H9 (cell line): ENCODE results near the gene GATA3. TPM values are rescaled to one million over a fixed set of nuclear protein-coding genes. Genes with fewer than 3 reads are reported as not detected.
A peak's percentile ranks its signal among the peaks of the same experiment; 100 is the strongest.

Experiments
- DNase-seq: peaks from one replicate; pipeline ENCODE4 v3.0.0-alpha.2; 2017
- H2AFZ ChIP-seq: one replicate; pipeline ENCODE4 v1.6.1; 2013; ENCODE audit warnings: mild to moderate bottlenecking, low read length, control low read depth, moderate library complexity
- H2AK5ac ChIP-seq: 2 replicates; pipeline ENCODE4 v1.6.1; 2013; ENCODE audit warnings: low read length, control low read depth, mixed read lengths; ENCODE audit not compliant: insufficient read length
- H2BK120ac ChIP-seq: one replicate; pipeline ENCODE4 v1.6.1; 2013; ENCODE audit warnings: low read depth, mild to moderate bottlenecking, low read length, control low read depth, inconsistent platforms; ENCODE audit not compliant: poor library complexity, severe bottlenecking
- H2BK12ac ChIP-seq: 2 replicates; pipeline ENCODE4 v1.6.1; 2013; ENCODE audit warnings: low read length, control low read depth, mixed read lengths, low read depth; ENCODE audit not compliant: insufficient read length
- H2BK15ac ChIP-seq: 2 replicates; pipeline ENCODE4 v1.6.1; 2013; ENCODE audit warnings: low read depth, low read length, control low read depth
- H2BK20ac ChIP-seq: one replicate; pipeline ENCODE4 v1.6.1; 2013; ENCODE audit warnings: low read depth, mild to moderate bottlenecking, low read length, control low read depth, inconsistent platforms; ENCODE audit not compliant: poor library complexity, severe bottlenecking
- H2BK5ac ChIP-seq: 2 replicates; pipeline ENCODE4 v1.6.1; 2013; ENCODE audit warnings: low read length, control low read depth, mixed read lengths; ENCODE audit not compliant: insufficient read length
- H3K14ac ChIP-seq: 2 replicates; pipeline ENCODE4 v1.6.1; 2013; ENCODE audit warnings: low read length, control low read depth; ENCODE audit not compliant: insufficient read depth
- H3K18ac ChIP-seq: 2 replicates; pipeline ENCODE4 v1.6.1; 2013; ENCODE audit warnings: low read depth, mild to moderate bottlenecking, mixed read lengths, low read length, control low read depth; ENCODE audit not compliant: insufficient read length
- H3K23ac ChIP-seq: 2 replicates; pipeline ENCODE4 v1.6.1; 2013; ENCODE audit warnings: low read length, control low read depth, mixed read lengths, low read depth; ENCODE audit not compliant: insufficient read length
- H3K23me2 ChIP-seq: 2 replicates; pipeline ENCODE4 v1.6.1; 2013; ENCODE audit warnings: low read depth, mild to moderate bottlenecking, mixed read lengths, low read length, control low read depth; ENCODE audit not compliant: insufficient read length, poor library complexity, severe bottlenecking
- H3K27ac ChIP-seq: 2 replicates; pipeline ENCODE4 v1.5.1; 2013; ENCODE audit warnings: low read length, control low read depth, mixed read lengths, low read depth; ENCODE audit not compliant: insufficient read length
- H3K27me3 ChIP-seq: 2 replicates; pipeline ENCODE4 v1.6.1; 2013; ENCODE audit warnings: low read length, control low read depth, inconsistent platforms; ENCODE audit not compliant: insufficient read depth
- H3K4ac ChIP-seq: 2 replicates; pipeline ENCODE4 v1.6.1; 2013; ENCODE audit warnings: low read depth, mild to moderate bottlenecking, control low read depth, inconsistent platforms, low read length, moderate library complexity
- H3K4me1 ChIP-seq: 2 replicates; pipeline ENCODE4 v1.6.1; 2013; ENCODE audit warnings: low read length, control low read depth, inconsistent platforms; ENCODE audit not compliant: insufficient read depth
- H3K4me2 ChIP-seq: 2 replicates; pipeline ENCODE4 v1.6.1; 2013; ENCODE audit warnings: low read length, control low read depth, mixed read lengths; ENCODE audit not compliant: insufficient read length, insufficient read depth
- H3K56ac ChIP-seq: 2 replicates; pipeline ENCODE4 v1.6.1; 2013; ENCODE audit warnings: low read depth, mild to moderate bottlenecking, mixed read lengths, low read length, control low read depth; ENCODE audit not compliant: insufficient read length
- H3K79me1 ChIP-seq: 2 replicates; pipeline ENCODE4 v1.6.1; 2013; ENCODE audit warnings: low read depth, mild to moderate bottlenecking, moderate library complexity, low read length, control low read depth, inconsistent platforms; ENCODE audit not compliant: insufficient read depth, poor library complexity, severe bottlenecking
- H3K79me2 ChIP-seq: 2 replicates; pipeline ENCODE4 v1.6.1; 2013; ENCODE audit warnings: low read length, control low read depth, inconsistent platforms; ENCODE audit not compliant: insufficient read depth
- H3K9ac ChIP-seq: 2 replicates; pipeline ENCODE4 v1.6.1; 2013; ENCODE audit warnings: low read length, control low read depth, mixed read lengths; ENCODE audit not compliant: insufficient read length; ENCODE audit errors: extremely low read depth
- H3K9me3 ChIP-seq: one replicate; pipeline ENCODE4 v1.6.1; 2013; ENCODE audit warnings: low read depth, low read length, inconsistent platforms; ENCODE audit not compliant: control insufficient read depth
- H3T11ph ChIP-seq: one replicate; pipeline ENCODE4 v1.6.1; 2013; ENCODE audit warnings: mild to moderate bottlenecking, low read length, control low read depth, inconsistent platforms
- H4K20me1 ChIP-seq: one replicate; pipeline ENCODE4 v1.6.1; 2013; ENCODE audit not compliant: control insufficient read depth, insufficient read length, insufficient read depth
- H4K5ac ChIP-seq: 2 replicates; pipeline ENCODE4 v1.6.1; 2013; ENCODE audit warnings: low read depth, mild to moderate bottlenecking, mixed read lengths, low read length, control low read depth; ENCODE audit not compliant: insufficient read length
- H4K8ac ChIP-seq: replicated peaks from 2 replicates; pipeline ENCODE4 v1.6.1; 2013; ENCODE audit warnings: low read length, control low read depth, mixed read lengths, low read depth; ENCODE audit not compliant: insufficient read length
- H4K91ac ChIP-seq: 2 replicates; pipeline ENCODE4 v1.6.1; 2013; ENCODE audit warnings: low read depth, mild to moderate bottlenecking, moderate library complexity, mixed read lengths, low read length, control low read depth; ENCODE audit not compliant: insufficient read length
- H3K27ac Mint-ChIP-seq, 3 experiments: 2 replicates in 2 of 3; 3 replicates in 1 of 3; pipeline ENCODE4 v1.8.0; 2020 to 2021; ENCODE audit warnings: mixed read lengths in 3 of 3, mild to moderate bottlenecking in 1 of 3, moderate library complexity in 1 of 3
- H3K27me3 Mint-ChIP-seq: 2 replicates; pipeline ENCODE4 v1.8.0; 2021; ENCODE audit warnings: low read depth, mild to moderate bottlenecking, moderate library complexity, mixed read lengths
- H3K36me3 Mint-ChIP-seq, 3 experiments: 2 replicates in 2 of 3; 3 replicates in 1 of 3; pipeline ENCODE4 v1.8.0; 2020 to 2021; ENCODE audit warnings: low read depth in 3 of 3, mixed read lengths in 3 of 3; ENCODE audit not compliant: insufficient read depth in 1 of 3
- H3K4me1 Mint-ChIP-seq, 2 experiments: 2 replicates each; pipeline ENCODE4 v1.8.0; 2020; ENCODE audit warnings: mixed read lengths in 2 of 2
- H3K4me3 Mint-ChIP-seq, 2 experiments: 2 replicates in 1 of 2; 3 replicates in 1 of 2; pipeline ENCODE4 v1.8.0; 2020 to 2021; ENCODE audit warnings: mild to moderate bottlenecking in 2 of 2, mixed read lengths in 2 of 2, moderate library complexity in 1 of 2
- H3K9me3 Mint-ChIP-seq, 2 experiments: 2 replicates in 1 of 2; 3 replicates in 1 of 2; pipeline ENCODE4 v1.8.0; 2020; ENCODE audit warnings: mild to moderate bottlenecking in 2 of 2, mixed read lengths in 2 of 2, moderate library complexity in 1 of 2
- WGBS: extraction: QIAGEN DNeasy Blood & Tissue Kit; methylation state at CpG from one replicate; pipeline ENCODE4 v1.1.7; 2013; ENCODE audit warnings: missing lambda C conversion rate, low lambda C conversion rate, mixed read lengths; ENCODE audit not compliant: insufficient read length; ENCODE audit errors: extremely low coverage; 5-methylcytosine and 5-hydroxymethylcytosine counted together
- total RNA-seq: library from RNA; stranded (reverse); gene quantifications from 2 replicates; pipeline ENCODE4 v1.2.1, GENCODE V29; 2021
- TF ChIP-seq, protein P1 (sequence below): fragments of 200-600 bp; sonication (generic); conservative IDR thresholded peaks from 3 replicates; pipeline ENCODE4 v1.8.0; 2021; ENCODE audit warnings: antibody characterized with exemption, mild to moderate bottlenecking

The GATA3 gene
- total RNA-seq, 1 experiment from 2014 or later, result 0.31 TPM

DNA sequence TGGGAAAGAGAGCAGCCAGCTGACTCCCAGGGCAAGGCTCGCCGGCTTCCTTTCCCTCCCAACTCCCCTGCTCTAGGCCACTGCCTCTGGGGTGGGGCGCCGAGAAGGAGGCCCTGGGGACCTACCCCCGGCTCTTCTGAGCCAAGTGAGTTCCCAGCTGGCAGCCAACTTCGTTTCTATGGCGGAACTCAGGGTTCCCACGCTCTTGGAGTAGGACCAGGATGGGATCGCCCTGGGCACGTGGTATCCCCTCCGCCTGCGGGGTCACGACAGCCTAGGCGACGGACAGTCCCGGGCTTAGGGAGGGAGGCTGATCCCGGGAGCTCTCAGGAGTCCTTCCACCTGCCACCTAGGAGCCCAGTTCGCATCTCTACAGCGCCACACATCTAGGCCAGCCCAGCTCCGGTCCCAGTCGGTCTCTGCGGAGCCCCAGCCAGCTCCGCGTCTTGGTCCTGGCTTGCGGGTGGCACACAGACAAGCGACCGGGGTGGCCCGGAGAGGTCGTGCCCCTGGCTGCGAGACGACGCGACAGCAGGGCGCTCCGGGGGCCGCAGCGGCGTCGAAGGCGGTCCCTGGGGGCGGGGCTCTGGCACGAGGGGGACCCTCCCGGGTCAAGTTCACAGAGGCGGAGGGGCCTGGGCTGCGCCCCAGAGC is 20.5 kb upstream of the GATA3 start:
- Histone ChIP-seq H3K14ac (no peak overlapping the region), H3K9me3 (no peaks in the 10 kb centered on the region), H3K79me1 (no peaks in the 10 kb centered on the region), H4K91ac (no peak overlapping the region), H3K4me1 (peaks cover 5% of the 10 kb centered on the region; the same call in 1 of the 2 replicates), H3K79me2 (no peaks in the 10 kb centered on the region), H3K9ac (no peak overlapping the region), H2AFZ (no peak overlapping the region), H3K18ac (no peak overlapping the region), H2BK5ac (no peak overlapping the region), H3K27ac (no peak overlapping the region), H2BK120ac (no peak overlapping the region), H3K4me2 (peak overlapping the region; percentile 46), H3K27me3 (peaks cover 63% of the 10 kb centered on the region), H3K23me2 (peaks cover 2% of the 10 kb centered on the region), H3K23ac (no peak overlapping the region), H2BK20ac (no peak overlapping the region), H4K5ac (no peak overlapping the region), H4K8ac (no peak overlapping the region), H2BK12ac (no peak overlapping the region), H3K4ac (no peak overlapping the region), H2BK15ac (no peak overlapping the region), H3K56ac (no peak overlapping the region), H2AK5ac (no peak overlapping the region), H3T11ph (no peak overlapping the region), H4K20me1 (no peaks in the 10 kb centered on the region)
- Mint-ChIP-seq H3K9me3 (peaks cover 3 to 18% of the 10 kb centered on the region in 2 experiments), H3K27ac (no peak overlapping the region), H3K4me3 (peak overlapping the region in 1 of 2 experiments; percentile 77; a peak in 3 of 5 replicates), H3K36me3 (no peaks in the 10 kb centered on the region; a peak in 1 of 7 replicates), H3K4me1 (peaks cover 9 to 26% of the 10 kb centered on the region in 2 experiments), H3K27me3 (peaks cover 96% of the 10 kb centered on the region)
- no CpG with 5 or more reads among the region's 45 CpGs for WGBS
- TF ChIP-seq, protein P1, sequence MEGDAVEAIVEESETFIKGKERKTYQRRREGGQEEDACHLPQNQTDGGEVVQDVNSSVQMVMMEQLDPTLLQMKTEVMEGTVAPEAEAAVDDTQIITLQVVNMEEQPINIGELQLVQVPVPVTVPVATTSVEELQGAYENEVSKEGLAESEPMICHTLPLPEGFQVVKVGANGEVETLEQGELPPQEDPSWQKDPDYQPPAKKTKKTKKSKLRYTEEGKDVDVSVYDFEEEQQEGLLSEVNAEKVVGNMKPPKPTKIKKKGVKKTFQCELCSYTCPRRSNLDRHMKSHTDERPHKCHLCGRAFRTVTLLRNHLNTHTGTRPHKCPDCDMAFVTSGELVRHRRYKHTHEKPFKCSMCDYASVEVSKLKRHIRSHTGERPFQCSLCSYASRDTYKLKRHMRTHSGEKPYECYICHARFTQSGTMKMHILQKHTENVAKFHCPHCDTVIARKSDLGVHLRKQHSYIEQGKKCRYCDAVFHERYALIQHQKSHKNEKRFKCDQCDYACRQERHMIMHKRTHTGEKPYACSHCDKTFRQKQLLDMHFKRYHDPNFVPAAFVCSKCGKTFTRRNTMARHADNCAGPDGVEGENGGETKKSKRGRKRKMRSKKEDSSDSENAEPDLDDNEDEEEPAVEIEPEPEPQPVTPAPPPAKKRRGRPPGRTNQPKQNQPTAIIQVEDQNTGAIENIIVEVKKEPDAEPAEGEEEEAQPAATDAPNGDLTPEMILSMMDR, result no peak
- DNase-seq, result peak; percentile 60
